GM12865 (cell line): ENCODE data around the gene GNG14.
A peak's percentile ranks its signal among the peaks of the same experiment; 100 is the strongest.
"Not testable (repeated sequence)": the region's sequence is repeated elsewhere in the genome, so short reads cannot be mapped to it uniquely, and the experiment has no call there.

Experiments used
- DNase-seq: peaks from one replicate; pipeline ENCODE4 v3.0.0; 2010; ENCODE audit warnings: low read depth
- H3K4me3 ChIP-seq: 2 replicates; pipeline ENCODE4 v1.5.1; 2011; ENCODE audit warnings: mild to moderate bottlenecking, low read depth, low read length, control low read depth
- CTCF ChIP-seq: IDR thresholded peaks from 2 replicates; pipeline ENCODE4 v1.5.1; 2011; ENCODE audit warnings: low read length, control low read depth, low read depth, inconsistent platforms; ENCODE audit not compliant: insufficient read depth; ENCODE audit errors: missing control alignments

GNG14 gene

DNA sequence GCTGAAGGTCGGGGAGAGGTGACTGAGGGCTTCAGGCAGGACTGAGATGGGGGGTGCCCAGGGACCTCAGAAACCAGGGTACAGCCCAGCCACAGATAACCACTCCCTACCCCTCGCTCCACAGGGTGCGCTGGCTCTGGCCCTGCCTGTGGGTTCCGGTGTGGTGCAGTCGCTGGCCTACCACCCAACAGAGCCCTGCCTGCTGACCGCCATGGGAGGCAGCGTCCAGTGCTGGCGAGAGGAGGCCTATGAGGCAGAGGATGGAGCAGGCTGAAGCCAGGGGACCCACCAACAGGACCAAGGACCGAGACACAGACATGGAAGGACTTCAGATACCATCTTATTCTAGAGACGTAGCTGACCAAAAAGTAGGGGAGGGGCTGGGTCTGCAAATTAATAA, 12.4 kb upstream of the GNG14 start:
- H3K4me3 ChIP-seq, result no peak overlapping the region
- TF ChIP-seq CTCF, result no peak
- no peak for DNase-seq

GRCh38 chr19:12675940-12676339, 11.9 kb upstream of the GNG14 start:
- no peak for TF ChIP-seq CTCF
- H3K4me3 ChIP-seq, result no peak overlapping the region
- DNase-seq, result no peak

DNA sequence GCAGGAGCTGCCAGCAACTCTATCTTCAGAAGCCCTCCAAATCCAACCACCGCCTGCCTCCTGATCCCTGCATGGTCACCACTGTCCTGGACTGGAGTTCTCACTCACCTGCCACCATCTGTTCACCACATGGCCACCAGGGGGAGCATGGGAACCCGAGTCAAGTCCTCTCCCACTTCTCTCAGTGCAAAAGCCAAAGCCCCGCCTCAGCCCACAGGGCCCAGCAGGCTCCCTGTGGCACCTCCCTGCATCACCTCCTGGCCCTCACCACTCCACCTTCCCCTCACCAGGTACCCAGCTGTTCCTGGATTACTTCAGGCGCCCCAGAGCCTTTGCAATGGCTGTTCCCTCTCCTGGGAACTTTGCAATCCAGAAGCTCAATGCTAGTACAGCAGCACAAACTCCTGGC, 11.4 kb upstream of the GNG14 start:
- peak; percentile 89 for DNase-seq
- peak; percentile 95 for TF ChIP-seq CTCF
- H3K4me3 ChIP-seq, result no peak overlapping the region

- TF ChIP-seq CTCF, result no peak
- H3K4me3 ChIP-seq, result no peak overlapping the region
- DNase-seq, result no peak
Measured at GRCh38 chr19:12676928-12677327, 10.9 kb upstream of the GNG14 start.

DNA sequence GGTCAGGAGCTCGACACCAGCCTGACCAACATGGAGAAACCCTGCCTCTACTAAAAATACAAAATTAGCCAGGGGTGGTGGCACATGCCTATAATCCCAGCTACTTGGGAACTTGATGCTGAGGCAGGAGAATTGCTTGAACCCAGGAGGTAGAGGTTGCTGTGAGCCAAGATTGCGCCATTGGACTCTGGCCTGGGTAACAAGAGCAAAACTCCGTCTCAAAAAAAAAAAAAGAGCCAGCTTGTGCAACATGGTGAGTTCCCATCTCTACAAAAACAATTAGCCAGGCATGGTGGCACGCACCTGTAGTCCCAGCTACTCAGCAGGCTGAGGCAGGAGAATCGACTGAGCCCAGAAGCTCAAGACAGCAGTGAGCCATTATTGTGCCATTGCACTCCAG, 9.8 kb upstream of the GNG14 start:
- not testable (repeated sequence) for H3K4me3 ChIP-seq

DNA sequence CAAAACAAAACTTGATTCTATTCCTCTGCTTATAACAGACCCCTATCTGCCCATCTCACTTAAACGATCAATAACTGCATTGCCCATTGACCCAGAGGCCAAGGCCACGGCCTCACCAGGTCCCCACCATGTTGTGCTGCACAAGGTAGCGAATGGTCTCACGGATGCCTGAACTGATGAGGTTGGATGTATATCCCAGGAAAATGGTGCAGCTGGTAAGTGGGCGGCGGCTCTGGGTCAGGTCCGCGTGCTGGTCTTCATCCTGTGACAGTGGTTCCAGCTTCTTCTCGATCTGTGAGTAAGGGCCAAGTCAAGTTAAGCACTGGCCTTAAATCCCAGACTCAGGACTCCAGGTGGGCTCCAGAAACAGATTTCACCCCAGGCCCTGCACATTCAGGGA, 7.8 kb upstream of the GNG14 start:
- peak overlapping the region; percentile 15; the same call in 1 of the 2 replicates for H3K4me3 ChIP-seq
- TF ChIP-seq CTCF, result no peak
- DNase-seq, result no peak

More for the DNA sequence above, 9.8 kb upstream of the GNG14 start:
- not testable (repeated sequence) for DNase-seq

GRCh38 chr19:12681074-12681987, 6.5 kb upstream of the GNG14 start, which contains the start of gene DHPS:
TSS of gene DHPS (minus strand) at chr19:12681880. CDS start at chr19:12681766, 114 bp downstream.
- TF ChIP-seq CTCF, result no peak

More at GRCh38 chr19:12681074-12681987, 6.5 kb upstream of the GNG14 start, which contains the start of gene DHPS:
- peak; percentile 99 for DNase-seq
- H3K4me3 ChIP-seq, result peak within 1 kb of the TSS; percentile 89
